Middle frontal gyrus (tissue), 1 donor: ENCODE data around the gene IMPDH2.

Source experiments
- DNase-seq: peaks from one replicate; pipeline ENCODE4 v3.0.0-alpha.2; 2015; ENCODE audit warnings: low spot score; ENCODE audit errors: extremely low spot score

IMPDH2 gene

DNA sequence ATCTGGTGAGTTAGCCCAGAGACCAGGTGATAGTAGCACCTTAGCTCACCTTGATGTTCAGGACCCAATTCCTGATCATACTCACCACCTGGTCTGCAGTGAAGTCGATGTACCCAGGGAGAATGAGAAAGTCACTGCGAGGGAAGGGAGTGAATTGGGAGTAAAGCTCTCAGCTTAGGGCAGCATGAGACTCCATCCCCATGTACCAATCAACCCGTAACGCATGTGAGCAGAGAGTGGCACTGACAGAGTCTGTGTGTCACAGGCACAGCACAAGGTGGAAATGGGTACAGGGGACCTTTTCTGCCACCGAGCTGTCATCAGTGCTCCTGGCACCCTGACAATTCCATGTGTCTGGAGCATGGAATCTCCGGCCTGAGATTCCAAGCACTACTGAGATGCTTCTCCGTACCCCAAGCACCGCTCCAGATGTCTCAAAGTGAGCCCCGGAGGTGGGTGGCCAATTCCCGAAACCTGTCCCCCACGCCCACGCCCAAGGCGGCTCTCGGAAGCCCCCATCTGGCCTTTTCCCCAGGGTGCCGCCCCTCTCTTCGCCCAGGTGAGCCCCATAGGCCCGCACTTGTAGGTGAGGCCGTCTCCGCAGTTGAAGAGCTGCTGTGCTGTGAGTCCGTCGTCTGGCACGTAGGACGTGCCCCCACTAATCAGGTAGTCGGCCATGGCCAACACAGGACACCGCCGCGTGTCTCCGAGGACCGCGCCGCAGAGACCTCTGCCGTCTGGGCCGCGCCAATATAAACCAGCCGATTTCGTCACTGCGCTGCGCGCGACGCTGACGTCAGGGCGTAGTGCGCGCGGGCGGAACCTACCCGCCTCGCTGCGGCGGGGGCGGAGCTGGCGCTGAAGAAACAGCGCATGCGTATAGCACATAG, at the start of gene IMPDH2:
IMPDH2 (minus strand) TSS at position 726 of the 890 bp plus-strand sequence; CDS start at position 678, 48 bp downstream.
- peak; percentile 96 for DNase-seq

- no peak for DNase-seq
These were observed 47.4 kb upstream of the IMPDH2 start for GRCh38 chr3:49076646-49077045.

DNA sequence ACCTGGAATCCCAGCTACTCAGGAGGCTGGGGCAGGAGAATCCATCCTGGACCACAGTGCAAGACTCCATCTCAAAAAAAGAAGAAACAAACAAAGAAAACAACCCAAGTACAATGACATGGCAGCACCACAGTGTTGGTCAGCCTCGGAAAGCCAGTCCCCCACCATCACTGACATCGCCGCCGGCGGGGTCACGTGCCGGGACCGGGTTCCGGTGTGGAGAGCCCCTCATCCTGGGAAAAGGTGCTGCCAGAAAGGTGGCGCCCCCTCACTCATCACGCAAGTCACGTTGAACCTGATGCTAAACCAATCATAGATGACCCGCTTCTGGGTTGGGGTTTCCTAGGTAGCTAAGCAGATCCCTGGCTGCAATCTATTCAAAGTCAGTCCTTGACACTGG, 46.9 kb upstream of the IMPDH2 start:
- no peak for DNase-seq

- DNase-seq: no peak
These were observed 28.8 kb upstream of the IMPDH2 start for GRCh38 chr3:49058011-49058410.

GRCh38 chr3:49057268-49057667, 28.1 kb upstream of the IMPDH2 start:
- DNase-seq: no peak

GRCh38 chr3:49054344-49054862, 25.2 kb upstream of the IMPDH2 start:
- DNase-seq: no peak

DNA sequence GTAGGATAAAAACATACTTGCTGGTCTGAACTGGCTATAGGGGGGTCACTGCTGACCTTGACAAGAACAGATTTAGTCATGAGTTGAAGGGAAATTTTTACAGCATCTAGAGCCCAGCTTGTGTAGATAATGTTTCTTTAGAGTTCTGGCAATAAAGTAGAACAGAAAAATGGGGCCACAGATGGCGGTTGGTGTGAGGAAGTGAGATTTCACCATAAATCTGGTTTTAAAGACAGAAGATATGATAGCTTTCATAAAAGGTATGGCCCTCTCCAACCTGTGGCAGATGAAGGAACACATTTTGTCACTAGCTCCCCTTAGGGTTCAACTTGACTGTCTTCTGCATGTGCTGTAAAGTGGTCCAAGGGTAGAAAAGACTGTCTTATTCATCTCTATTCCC, 24.3 kb upstream of the IMPDH2 start:
- DNase-seq: no peak

DNA sequence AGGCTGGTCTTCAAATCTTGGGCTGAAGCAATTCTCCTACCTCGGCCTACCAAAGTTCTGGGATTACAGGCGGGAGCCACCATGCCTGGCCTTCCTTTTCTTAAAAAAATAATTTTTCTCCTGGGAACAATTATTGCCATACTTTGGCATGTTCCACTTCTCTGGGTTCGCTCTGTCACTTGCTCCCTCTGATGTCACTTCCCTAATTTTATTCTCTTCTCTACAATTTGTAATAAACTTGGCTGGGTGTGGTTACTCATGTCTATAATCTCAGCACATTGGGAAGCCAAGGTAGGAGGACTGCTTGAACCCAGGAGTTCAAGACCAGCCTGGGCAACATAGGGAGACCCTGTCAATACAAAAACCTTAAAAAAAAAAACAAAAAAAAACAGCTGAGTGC, 6.1 kb upstream of the IMPDH2 start:
- DNase-seq: no peak

- no peak for DNase-seq
These were observed 5.5 kb upstream of the IMPDH2 start for GRCh38 chr3:49034650-49035049.

DNA sequence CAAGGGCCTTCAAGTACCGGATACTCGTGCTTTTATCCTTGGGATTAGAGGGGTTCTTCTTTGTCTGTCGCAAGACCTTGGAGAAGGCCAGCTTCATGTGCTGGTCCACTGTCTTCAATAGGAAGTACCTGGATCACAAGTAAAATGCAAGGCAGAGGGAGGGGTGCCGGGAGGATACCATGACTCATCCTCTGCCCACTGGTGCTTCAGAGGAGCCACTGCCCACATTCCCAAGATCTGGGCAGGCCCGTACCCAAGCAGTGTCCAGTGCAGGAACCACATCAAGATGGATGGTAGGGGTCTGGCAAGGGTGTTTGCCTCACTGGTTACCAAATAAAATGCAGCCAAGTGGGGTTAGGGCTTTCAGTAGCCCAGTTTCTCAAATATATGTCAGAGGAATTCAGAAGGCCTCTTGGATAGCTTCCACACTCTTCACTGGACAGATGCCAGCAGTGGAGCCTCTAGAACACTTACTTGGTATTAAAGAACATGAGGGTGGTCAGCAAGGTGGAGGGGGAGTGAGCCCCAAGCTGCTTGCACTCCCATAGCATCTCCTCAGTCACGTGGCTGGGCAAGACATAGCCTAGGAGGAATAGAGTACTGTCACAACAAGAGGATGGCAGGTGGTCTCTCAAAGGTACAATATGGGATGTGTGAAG, 3.6 kb upstream of the IMPDH2 start:
- no peak for DNase-seq

GRCh38 chr3:49030321-49030720, 1.1 kb upstream of the IMPDH2 start:
- no peak for DNase-seq

GRCh38 chr3:49029563-49029884, 326 bp upstream of the IMPDH2 start:
- no peak for DNase-seq

- DNase-seq: no peak
These were observed 913 bp downstream of the IMPDH2 start for GRCh38 chr3:49028298-49028672.

- no peak for DNase-seq
These were observed 1.6 kb downstream of the IMPDH2 start for GRCh38 chr3:49027634-49028033.

DNA sequence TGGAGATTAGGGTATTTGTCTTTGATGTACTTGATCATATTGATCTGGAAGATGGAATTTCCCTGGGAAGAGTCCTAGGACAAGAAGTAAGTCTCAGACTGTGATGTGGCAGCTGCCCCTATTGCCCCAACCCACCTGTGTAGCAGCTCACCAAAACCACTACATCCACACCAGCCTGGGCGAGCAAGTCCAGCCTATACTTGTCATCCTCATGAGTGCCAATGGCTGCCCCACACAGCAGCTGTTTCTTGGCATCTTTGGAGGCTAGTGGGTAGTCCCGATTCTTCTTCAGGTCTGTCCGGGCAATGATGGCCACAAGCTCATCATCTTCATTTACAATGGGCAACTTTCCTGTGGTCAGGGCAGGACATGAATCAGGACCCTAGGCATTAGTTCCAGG, 2.7 kb downstream of the IMPDH2 start:
- no peak for DNase-seq

GRCh38 chr3:49025793-49026520, 3.2 kb downstream of the IMPDH2 start:
- no peak for DNase-seq

DNA sequence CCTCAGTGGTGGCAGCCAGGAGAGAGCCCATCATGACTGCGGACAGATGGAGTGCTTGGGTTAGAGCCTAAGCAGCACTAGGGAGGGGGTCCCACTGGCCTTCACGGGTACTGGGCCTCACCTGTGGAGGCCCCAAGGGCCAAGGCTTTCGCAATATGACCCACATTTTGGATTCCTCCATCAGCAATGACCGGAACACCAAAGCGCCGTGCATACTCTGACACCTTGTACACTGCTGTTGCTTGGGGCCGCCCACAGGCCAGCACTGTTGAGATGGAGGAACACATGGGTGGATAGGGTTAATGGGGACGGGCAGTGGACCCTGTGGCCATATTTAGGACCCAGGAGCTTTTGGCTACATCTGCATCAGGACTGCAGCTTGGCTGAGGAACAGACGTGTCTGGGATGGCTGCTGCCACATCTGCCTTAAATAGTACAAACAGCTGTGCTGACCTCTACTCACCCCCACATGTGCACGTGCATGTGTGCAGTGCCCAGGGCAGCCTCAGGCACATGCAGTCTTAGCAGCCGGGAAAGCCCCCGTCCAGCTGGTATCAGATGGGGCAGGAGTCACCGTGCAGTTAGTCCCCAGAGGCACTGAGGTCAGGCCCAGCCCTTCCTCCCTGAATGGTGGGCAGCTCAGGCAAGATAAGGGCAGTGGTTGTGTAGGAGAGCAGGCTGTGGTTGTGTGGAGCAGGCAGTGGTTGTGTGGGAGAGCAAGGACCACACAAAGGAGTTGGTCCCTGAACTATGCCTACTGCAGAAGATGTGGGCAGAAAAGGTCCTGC, 4.0 kb downstream of the IMPDH2 start:
- no peak for DNase-seq

DNA sequence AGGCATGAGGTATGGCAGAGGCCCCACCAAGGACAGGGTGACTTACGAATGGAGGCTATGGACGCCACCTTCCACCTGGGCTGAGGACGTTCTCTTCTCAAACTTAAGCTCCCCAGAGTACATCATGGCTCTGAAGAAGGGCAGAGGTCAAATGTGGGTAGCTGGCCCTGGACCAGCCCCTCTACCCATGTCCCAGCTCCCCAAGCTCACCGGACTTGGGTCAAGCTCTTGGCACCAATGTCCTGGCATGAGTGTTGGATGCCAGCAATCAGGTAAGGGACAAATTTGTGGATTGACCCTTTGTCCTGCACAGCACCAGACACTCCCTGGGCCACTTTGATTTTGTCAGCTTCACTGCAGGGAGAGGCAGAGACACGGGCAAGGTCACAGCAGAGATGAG, 4.7 kb downstream of the IMPDH2 start:
- no peak for DNase-seq

- DNase-seq: no peak
These were observed 5.4 kb downstream of the IMPDH2 start for GRCh38 chr3:49023775-49024174.

- DNase-seq: no peak
These were observed 6.5 kb downstream of the IMPDH2 start for GRCh38 chr3:49022688-49023171.
